HCT116 (cell line): ENCODE measurements around the gene FBXL15. TPM values are rescaled to one million over a fixed set of nuclear protein-coding genes. Genes with fewer than 3 reads are reported as not detected.
A peak's percentile ranks its signal among the peaks of the same experiment; 100 is the strongest.

ENCODE experiments used
- ATAC-seq: fragments of 200-7000 bp; cut with Tn5 transposase; 2 replicates; pipeline ENCODE4 v1.9.1; 2020; ENCODE audit warnings: mild to moderate bottlenecking, moderate library complexity
- BruUV-seq: library from RNA; stranded (reverse); fragments of 400-500 nt; replicated peaks from 2 replicates; lab custom pipeline; 2021; lab: Mats Ljungman, UMichigan
- CTCF ChIA-PET: fragments of 300-600 bp; sonication (Branson Sonifier 250); formaldehyde crosslinking; loops from one replicate; lab custom pipeline; 2021; ENCODE audit warnings: antibody characterized with exemption; lab: Charles Lee
- POLR2A ChIA-PET: fragments of 300-600, 350-600 bp; sonication (Branson Sonifier 250); formaldehyde crosslinking; loops from one replicate; lab custom pipeline; 2021; ENCODE audit warnings: antibody characterized with exemption; lab: Charles Lee
- RAD21 ChIA-PET, 2 experiments: fragments of 300-600 bp; sonication (Branson Sonifier 250); formaldehyde crosslinking; loops; one replicate each; lab custom pipeline; 2023; ENCODE audit warnings: low total read pairs in 2 of 2; ENCODE audit not compliant: uncharacterized antibody in 2 of 2, unreplicated experiment in 2 of 2, low non-redundant PET in 1 of 2; lab: Charles Lee
- DNase-seq: peaks from one replicate; pipeline ENCODE4 v3.0.0-alpha.2; 2010; ENCODE audit warnings: low read depth, low spot score
- H2AFZ ChIP-seq: fragments of 200-600 bp; shearing (Covaris generic), sonication (generic); 2 replicates; pipeline ENCODE4 v1.6.1; 2017; ENCODE audit warnings: low read depth, mixed run types, mixed read lengths, antibody characterized with exemption, low read length; ENCODE audit not compliant: poor library complexity, severe bottlenecking
- H3K27ac ChIP-seq: 2 replicates; pipeline ENCODE4 v1.5.1; 2012; ENCODE audit warnings: low read depth, low read length
- H3K27me3 ChIP-seq: fragments of 200-600 bp; sonication (generic); 2 replicates; pipeline ENCODE4 v1.6.1; 2016; ENCODE audit warnings: mixed run types, low read length, mixed read lengths; ENCODE audit not compliant: insufficient read depth
- H3K36me3 ChIP-seq, 2 experiments: fragments of 200-500 bp in 1 of 2; fragments of 200-600 bp in 1 of 2; sonication (Bioruptor generic) in 1 of 2; sonication (generic) in 1 of 2; 2 replicates each; pipeline versions ENCODE4 v1.5.1 to v1.6.1; 2014 to 2016; ENCODE audit warnings: low read length in 2 of 2, inconsistent platforms in 1 of 2, mixed read lengths in 1 of 2, mixed run types in 1 of 2; ENCODE audit not compliant: insufficient read depth in 2 of 2, control insufficient read depth in 1 of 2
- H3K4me1 ChIP-seq, 2 experiments: fragments of 200-600 bp in 1 of 2; sonication (generic) in 1 of 2; 2 replicates each; pipeline versions ENCODE4 v1.5.1 to v1.6.1; 2012 to 2017; ENCODE audit warnings: low read length in 2 of 2, inconsistent platforms in 1 of 2, mild to moderate bottlenecking in 1 of 2, mixed read lengths in 1 of 2, mixed run types in 1 of 2, moderate library complexity in 1 of 2; ENCODE audit not compliant: insufficient read depth in 2 of 2, control insufficient read depth in 1 of 2
- H3K4me2 ChIP-seq: fragments of 200-600 bp; sonication (generic); 2 replicates; pipeline ENCODE4 v1.6.1; 2017; ENCODE audit warnings: mixed run types, low read length, mixed read lengths
- H3K4me3 ChIP-seq, 2 experiments: fragments of 200-600 bp in 1 of 2; sonication (generic) in 1 of 2; replicated peaks in 1 of 2; 2 replicates each; pipeline ENCODE4 v1.5.1; 2011 to 2016; ENCODE audit warnings: low read length in 2 of 2, control low read depth in 1 of 2, low read depth in 1 of 2, mild to moderate bottlenecking in 1 of 2, mixed read lengths in 1 of 2, mixed run types in 1 of 2
- H3K79me2 ChIP-seq: fragments of 200-600 bp; sonication (generic); 2 replicates; pipeline ENCODE4 v1.6.1; 2017; ENCODE audit warnings: mild to moderate bottlenecking, mixed run types, low read length, moderate library complexity, mixed read lengths; ENCODE audit not compliant: insufficient read depth
- H3K9ac ChIP-seq: fragments of 200-600 bp; sonication (generic); 2 replicates; pipeline ENCODE4 v1.6.1; 2016; ENCODE audit warnings: low read length, mixed read lengths
- H3K9me2 ChIP-seq: fragments of 200-600 bp; sonication (generic), shearing (Covaris generic); 2 replicates; pipeline ENCODE4 v1.6.1; 2017; ENCODE audit warnings: mixed run types, mild to moderate bottlenecking, moderate library complexity; ENCODE audit not compliant: insufficient read depth
- H3K9me3 ChIP-seq, 2 experiments: fragments of 200-500 bp in 1 of 2; fragments of 200-600 bp in 1 of 2; sonication (Bioruptor generic) in 1 of 2; sonication (generic) in 1 of 2; 2 replicates each; pipeline ENCODE4 v1.6.1; 2014 to 2017; ENCODE audit warnings: low read length in 2 of 2, mixed read lengths in 2 of 2, inconsistent platforms in 1 of 2, low read depth in 1 of 2, mild to moderate bottlenecking in 1 of 2, mixed run types in 1 of 2, moderate library complexity in 1 of 2; ENCODE audit not compliant: control insufficient read depth in 1 of 2, insufficient read depth in 1 of 2
- H4K20me1 ChIP-seq: fragments of 200-600 bp; sonication (generic), shearing (Covaris generic); 2 replicates; pipeline ENCODE4 v1.6.1; 2017; ENCODE audit warnings: mixed run types, mild to moderate bottlenecking, moderate library complexity; ENCODE audit not compliant: insufficient read depth
- CTCF ChIP-seq, 3 experiments: fragments of 200-600 bp in 1 of 3; sonication (generic) in 1 of 3; IDR thresholded peaks in 2 of 3; conservative IDR thresholded peaks in 1 of 3; 2 replicates each; pipeline ENCODE4 v1.5.1; 2012 to 2017; ENCODE audit warnings: low read depth in 2 of 3, low read length in 2 of 3, antibody characterized with exemption in 1 of 3, borderline replicate concordance in 1 of 3, control low read depth in 1 of 3, mild to moderate bottlenecking in 1 of 3, mixed read lengths in 1 of 3, mixed run types in 1 of 3, moderate library complexity in 1 of 3; ENCODE audit not compliant: insufficient read depth in 1 of 3
- POLR2A ChIP-seq: IDR thresholded peaks from 2 replicates; pipeline ENCODE4 v1.7.0; 2011; ENCODE audit warnings: borderline replicate concordance; ENCODE audit not compliant: insufficient read depth, insufficient read length; ENCODE audit errors: extremely low read depth
- POLR2AphosphoS5 ChIP-seq: IDR thresholded peaks from 2 replicates; pipeline ENCODE4 v1.6.1; 2011; ENCODE audit warnings: mild to moderate bottlenecking, low read depth, low read length, moderate library complexity
- TCF7L2 ChIP-seq: IDR thresholded peaks from 2 replicates; pipeline ENCODE4 v1.7.0; 2011; ENCODE audit warnings: borderline replicate concordance, inconsistent platforms; ENCODE audit not compliant: insufficient read depth, insufficient read length; ENCODE audit errors: extremely low read depth
- YY1 ChIP-seq: IDR thresholded peaks from 2 replicates; pipeline ENCODE4 v1.6.1; 2011; ENCODE audit warnings: low read length, low read depth, moderate library complexity, mild to moderate bottlenecking; ENCODE audit not compliant: insufficient replicate concordance; ENCODE audit errors: extremely low read depth
- ZFX ChIP-seq: fragments of 450-650 bp; IDR thresholded peaks from 2 replicates; pipeline ENCODE4 v1.6.1; 2017
- intact Hi-C: fragments of 100-400 bp; cut with micrococcal nuclease; formaldehyde crosslinking; loops from 2 replicates; pipeline ENCODE4 v1.10.0; 2022
- total RNA-seq: library from RNA; stranded (reverse); gene quantifications from one replicate; pipeline ENCODE4 v1.2.1, GENCODE V29; 2021; ENCODE audit not compliant: unreplicated experiment

FBXL15 gene
- total RNA-seq, 1 experiment from 2014 or later = 21.1 TPM

GRCh38 chr10:102461187-102462054 is 40.8 kb downstream of the FBXL15 start:
- H3K27ac ChIP-seq = peak overlapping the region; percentile 60

More at GRCh38 chr10:102461187-102462054, 40.8 kb downstream of the FBXL15 start:
- Histone ChIP-seq H4K20me1 (no peaks in the 10 kb centered on the region), H3K79me2 (peaks cover 38% of the 10 kb centered on the region; the same call in 1 of the 2 replicates), H2AFZ (peak overlapping the region; percentile 67), H3K27me3 (no peaks in the 10 kb centered on the region), H3K9ac (peak overlapping the region; percentile 84), H3K4me2 (peak overlapping the region; percentile 93), H3K36me3 (no peaks in the 10 kb centered on the region), H3K9me2 (no peaks in the 10 kb centered on the region), H3K4me3 (peak overlapping the region; percentile 72 to 73), H3K9me3 (no peaks in the 10 kb centered on the region), H3K4me1 (peaks cover 31 to 38% of the 10 kb centered on the region in 2 experiments)
- TSS peak; percentile 53 for BruUV-seq
- ATAC-seq = peak; percentile 85
- intact Hi-C loops = loop anchor here (5.0 kb wide), 2 partner anchors 39 to 229 kb away; partner anchors contain the start of gene FBXL15
- CTCF ChIA-PET = interaction anchor here (0.9 to 2.9 kb wide), 12 partner anchors 8 to 292 kb away, joined by 3 to 18 read pairs (median 4); partner anchors contain the start of genes C10orf95, FBXL15 and NFKB2
- RAD21 ChIA-PET = no interaction called here
- POLR2A ChIA-PET = interaction anchor here (0.9 to 3.4 kb wide), 5 partner anchors 10 to 41 kb away, joined by 3 to 39 read pairs (median 7); partner anchors contain the start of genes ACTR1A, C10orf95, CUEDC2 and FBXL15
- TF ChIP-seq POLR2A (peak; percentile 80), TCF7L2 (peak; percentile 46), CTCF (IDR thresholded peaks at IDR 0.05 in 2 of 3, conservative IDR thresholded peaks at IDR 0.05 in 1 of 3; ENCODE audit: borderline replicate concordance in 1 of 3, insufficient read depth in 1 of 3, low read depth in 2 of 3, low read length in 2 of 3) (no peak), POLR2AphosphoS5 (peak; percentile 93), YY1 (peak; percentile 100), ZFX (no peak)
- DNase-seq = peak; percentile 87
